Umbilical cord (tissue), 2 donors: ENCODE results near the gene HNRNPU. TPM values are rescaled to one million over a fixed set of nuclear protein-coding genes. Genes with fewer than 3 reads are reported as not detected.

Experiments used
- DNase-seq: peaks from one replicate; pipeline ENCODE4 v3.0.0-alpha.2; 2015; ENCODE audit warnings: low spot score
- total RNA-seq: library from RNA; depleted of rRNA; stranded (reverse); fragments of >200 nt; gene quantifications from one replicate; pipeline ENCODE4 v1.2.3, GENCODE V29; 2014; ENCODE audit warnings: low replicate concordance; ENCODE audit not compliant: insufficient read depth

Gene HNRNPU
- total RNA-seq, 1 donor from 2014 or later = 401 TPM

GRCh38 chr1:244862699-244863490 is 1.4 kb downstream of the HNRNPU start:
- DNase-seq = peak; percentile 94

DNA sequence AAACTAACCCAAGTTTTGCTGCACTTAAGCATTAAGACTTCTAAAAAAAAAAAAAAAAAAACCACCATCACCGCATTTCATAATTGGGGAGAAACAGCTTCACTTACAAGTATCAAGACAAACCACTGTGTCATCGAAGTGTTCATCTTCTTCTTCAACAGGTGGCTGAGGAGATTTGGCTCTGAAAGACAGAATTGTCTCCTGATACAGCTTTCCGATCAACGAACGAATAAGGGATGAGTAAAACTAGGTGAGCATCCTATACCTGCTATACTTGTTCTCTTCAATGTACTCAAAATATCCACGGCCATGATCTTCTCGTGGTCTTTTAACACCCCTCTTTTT is 2.0 kb downstream of the HNRNPU start:
- DNase-seq = no peak

DNA sequence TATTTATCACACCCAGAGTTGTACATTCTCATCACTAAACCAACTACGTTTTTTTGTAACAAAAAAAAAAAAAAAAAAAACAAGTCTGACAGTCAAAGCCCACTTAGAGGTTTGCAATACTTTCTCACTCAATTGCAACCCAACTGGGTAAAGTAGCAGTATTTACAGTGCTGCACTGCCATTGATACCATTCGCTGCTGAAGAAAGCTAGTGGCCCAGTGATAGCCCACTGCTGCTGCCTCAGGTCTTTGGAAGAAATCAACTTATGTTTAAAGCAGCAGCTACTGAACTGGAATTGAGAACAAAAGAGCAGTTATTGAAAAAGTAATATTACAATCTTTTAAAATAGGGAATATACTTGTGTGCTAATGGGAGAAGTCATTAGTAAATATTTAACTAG is 2.7 kb downstream of the HNRNPU start:
- DNase-seq = no peak

- no peak for DNase-seq
These were observed 3.3 kb downstream of the HNRNPU start for GRCh38 chr1:244860914-244861610.

- no peak for DNase-seq
These were observed 4.3 kb downstream of the HNRNPU start for GRCh38 chr1:244860078-244860477.

DNA sequence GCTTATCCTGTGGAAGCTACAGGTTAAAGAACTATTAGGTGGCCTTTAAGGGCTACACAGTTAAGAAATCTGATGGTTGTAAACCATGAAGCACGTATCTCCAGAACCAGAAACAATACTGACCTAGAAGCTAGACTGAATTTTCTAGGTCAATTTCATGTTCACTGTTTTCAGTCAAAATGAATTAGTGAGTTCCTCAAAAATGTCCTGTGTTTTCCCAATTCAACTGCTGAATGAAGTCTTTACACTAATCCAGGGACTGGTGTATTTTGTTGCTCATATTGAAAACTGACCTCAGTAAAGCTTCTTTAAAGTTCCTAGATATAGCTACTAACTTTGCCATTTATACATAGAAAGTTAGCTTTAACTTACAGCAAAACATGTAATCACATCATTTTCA is 6.0 kb downstream of the HNRNPU start:
- DNase-seq = no peak

GRCh38 chr1:244857761-244858160 is 6.6 kb downstream of the HNRNPU start:
- DNase-seq = no peak

- no peak for DNase-seq
These were observed 9.3 kb downstream of the HNRNPU start for GRCh38 chr1:244854865-244855578.

GRCh38 chr1:244854166-244854565 is 10.2 kb downstream of the HNRNPU start:
- no peak for DNase-seq

- DNase-seq = no peak
These were observed 11.6 kb downstream of the HNRNPU start for GRCh38 chr1:244852694-244853093.

DNA sequence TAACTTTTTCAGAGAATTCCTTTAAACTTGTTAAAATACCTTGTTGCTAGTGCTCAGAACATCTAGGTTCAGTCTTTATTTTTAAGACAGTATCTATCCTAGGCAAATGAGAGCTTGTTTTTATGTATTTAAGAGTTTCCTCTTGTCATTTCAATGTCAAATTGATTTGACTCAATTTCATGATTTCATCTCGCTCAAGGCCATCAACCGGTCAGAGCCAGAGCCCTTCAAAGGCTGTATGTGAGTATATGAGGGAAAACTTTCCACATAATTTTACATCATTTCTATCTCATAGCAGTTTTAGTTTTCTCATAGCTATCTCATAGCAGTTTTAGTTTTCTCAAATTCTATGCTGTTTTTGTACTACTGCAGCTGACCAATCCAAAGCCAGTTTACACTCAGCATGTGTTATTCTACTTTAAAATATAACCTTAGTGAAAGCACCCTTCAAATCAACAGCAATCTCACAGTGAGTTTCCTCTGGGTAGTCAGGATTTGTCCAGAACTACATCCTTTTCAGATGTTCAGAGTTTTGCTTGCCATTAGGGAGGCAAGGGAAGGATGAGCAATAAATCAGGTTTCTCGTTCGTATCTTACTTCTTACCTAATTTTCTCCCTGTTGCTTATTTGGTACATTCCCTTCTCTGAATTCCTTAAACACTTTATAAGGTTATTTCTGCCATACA is 12.7 kb downstream of the HNRNPU start:
- DNase-seq = no peak

GRCh38 chr1:244850896-244851295 is 13.4 kb downstream of the HNRNPU start:
- DNase-seq = no peak

DNA sequence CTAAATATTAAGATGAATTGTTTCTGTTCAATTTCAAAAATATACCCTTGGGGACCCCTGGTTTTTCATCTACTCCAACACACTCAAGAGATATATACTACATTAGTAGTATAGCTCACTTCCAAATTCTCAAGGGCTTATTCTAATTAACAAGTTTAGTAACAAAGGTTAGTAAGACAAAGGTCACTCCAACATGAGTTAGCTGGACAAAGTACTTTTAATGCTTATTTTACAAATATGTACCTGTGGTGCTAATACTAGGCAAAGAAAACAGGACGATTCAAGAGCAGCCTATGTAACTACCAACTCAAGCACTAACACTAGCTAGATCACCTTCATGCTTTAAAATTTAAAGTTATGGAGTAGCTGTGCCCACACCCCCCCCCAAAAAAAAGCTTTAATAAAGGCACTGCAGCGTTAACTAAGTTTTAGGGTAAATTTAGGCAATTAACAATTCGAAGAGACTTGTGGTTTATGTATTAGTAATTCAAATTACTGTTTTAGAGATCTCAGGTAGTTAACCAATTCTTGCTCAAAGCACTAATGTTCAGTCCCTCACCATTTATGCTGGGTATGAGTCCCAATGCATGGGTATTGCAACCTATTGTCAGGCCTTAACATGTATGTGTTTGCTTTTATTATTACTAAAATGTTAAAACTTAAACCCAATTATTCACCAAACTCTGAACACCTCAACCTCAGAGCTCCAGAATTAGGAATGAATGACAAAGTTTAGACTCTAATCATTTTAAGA is 14.1 kb downstream of the HNRNPU start:
- DNase-seq = no peak

GRCh38 chr1:244849189-244849866 is 15.0 kb downstream of the HNRNPU start:
- no peak for DNase-seq

GRCh38 chr1:244846653-244847052 is 17.7 kb downstream of the HNRNPU start:
- no peak for DNase-seq

DNA sequence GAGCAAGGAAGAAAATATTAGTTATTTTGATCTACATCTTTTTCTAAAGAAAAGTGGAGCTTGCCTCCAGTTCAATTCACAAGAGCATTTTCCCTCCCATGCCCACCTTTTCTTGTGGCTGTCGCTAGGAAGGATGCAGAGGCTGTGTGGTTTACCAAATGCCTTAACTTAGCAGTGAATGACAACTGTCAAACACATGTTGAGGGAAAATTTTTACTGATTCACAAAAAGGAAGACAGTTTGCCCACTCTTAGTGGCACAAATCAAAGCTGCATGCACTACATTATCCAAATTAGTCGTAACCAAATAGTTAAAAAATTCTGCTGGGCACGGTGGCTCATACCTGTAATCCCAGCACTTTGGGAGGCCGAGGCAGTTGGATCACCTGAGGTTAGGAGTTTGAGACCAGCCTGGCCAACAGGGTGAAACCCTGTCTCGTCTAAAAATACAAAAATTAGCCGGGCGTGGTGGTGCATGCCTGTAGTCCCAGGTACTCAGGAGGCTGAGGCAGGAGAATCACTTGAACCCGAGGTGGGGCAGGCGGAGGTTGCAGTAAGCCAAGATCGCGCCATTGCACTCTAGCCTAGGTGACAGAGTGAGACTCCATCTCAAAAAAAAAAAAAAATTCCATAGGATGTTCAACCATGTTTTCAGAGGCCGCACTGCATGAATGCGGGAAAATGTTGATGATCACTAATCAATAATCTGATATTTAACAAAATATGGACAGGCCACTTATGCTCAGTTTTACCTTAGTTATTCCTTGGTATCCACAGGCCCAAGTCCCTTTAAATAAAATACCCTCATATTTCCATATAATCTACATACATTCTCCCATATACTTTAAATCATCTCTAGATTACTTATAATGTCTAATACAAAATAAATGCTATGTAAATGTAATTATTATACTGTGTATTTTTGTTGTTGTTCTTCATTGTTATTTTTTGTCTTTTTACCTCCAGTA is 19.9 kb downstream of the HNRNPU start:
- DNase-seq = no peak

GRCh38 chr1:244843148-244843978 is 21.0 kb downstream of the HNRNPU start:
- DNase-seq = no peak

DNA sequence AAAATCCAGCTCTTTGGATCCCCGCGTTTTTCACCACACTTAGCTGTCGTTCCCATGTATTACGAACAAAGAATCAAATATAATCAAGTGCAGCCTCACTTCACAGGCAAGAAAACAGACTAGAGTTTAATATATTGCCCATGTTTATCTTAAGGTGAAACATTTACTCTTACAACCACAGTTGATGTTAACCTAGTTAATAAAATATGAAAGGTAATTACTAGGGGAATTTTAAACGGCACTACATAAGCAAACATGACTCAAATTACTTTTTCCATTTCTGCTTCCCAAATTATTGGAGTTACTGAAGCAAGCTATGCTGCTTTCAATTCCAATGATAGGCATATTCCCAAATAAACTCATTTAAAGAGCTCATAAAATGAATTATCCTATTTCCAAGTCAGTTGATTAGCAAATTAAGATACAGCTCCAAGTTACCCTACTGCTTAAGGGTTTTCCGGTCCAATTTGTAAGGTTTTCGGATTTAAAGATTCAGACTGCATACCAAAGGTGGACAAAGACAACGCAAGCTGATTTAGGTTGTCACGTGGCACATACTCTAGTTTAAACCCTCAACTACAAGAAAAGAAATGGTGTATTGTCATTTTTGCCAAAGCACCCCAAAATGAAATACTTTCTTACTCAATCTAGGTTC is 22.9 kb downstream of the HNRNPU start:
- DNase-seq = no peak
